SH-SY5Y (cell line): ENCODE data around the gene FAXDC2.

Experiments used
- GATA2 ChIP-seq: IDR thresholded peaks from 2 replicates; pipeline ENCODE4 v1.6.1; 2011; ENCODE audit warnings: mild to moderate bottlenecking, low read depth, low read length
- GATA3 ChIP-seq: IDR thresholded peaks from 2 replicates; pipeline ENCODE4 v1.6.1; 2011; ENCODE audit warnings: low read depth, mild to moderate bottlenecking, low read length, moderate library complexity

GRCh38 chr5:154780128-154780527 is 70.3 kb downstream of the FAXDC2 start:
- no peak for TF ChIP-seq GATA2
- TF ChIP-seq GATA3: no peak
